HFFc6 (cell line): ENCODE results near the gene FN3K. TPM values are rescaled to one million over a fixed set of nuclear protein-coding genes. Genes with fewer than 3 reads are reported as not detected.

Experiments used
- DNase-seq: peaks from one replicate; pipeline ENCODE4 v3.0.0-alpha.2; 2018
- H3K27ac Mint-ChIP-seq: 2 replicates; pipeline ENCODE4 v1.8.0; 2020; ENCODE audit warnings: mild to moderate bottlenecking, mixed read lengths
- H3K27me3 Mint-ChIP-seq: 2 replicates; pipeline ENCODE4 v1.8.0; 2021; ENCODE audit warnings: mild to moderate bottlenecking, moderate library complexity, mixed read lengths; ENCODE audit not compliant: insufficient read depth
- H3K36me3 Mint-ChIP-seq: 2 replicates; pipeline ENCODE4 v1.8.0; 2021; ENCODE audit warnings: low read depth, mixed read lengths
- H3K4me1 Mint-ChIP-seq: 2 replicates; pipeline ENCODE4 v1.8.0; 2020; ENCODE audit warnings: low read depth, mixed read lengths
- H3K4me3 Mint-ChIP-seq: 2 replicates; pipeline ENCODE4 v1.8.0; 2020; ENCODE audit warnings: mild to moderate bottlenecking, moderate library complexity, mixed read lengths
- H3K9me3 Mint-ChIP-seq: 2 replicates; pipeline ENCODE4 v1.8.0; 2020; ENCODE audit warnings: mild to moderate bottlenecking, mixed read lengths
- CTCF ChIP-seq: fragments of 200-600 bp; sonication (generic); IDR thresholded peaks from 2 replicates; pipeline ENCODE4 v1.5.0; 2021; ENCODE audit warnings: antibody characterized with exemption, mild to moderate bottlenecking
- total RNA-seq, 6 experiments: library from RNA; stranded (reverse); fragmentation: NEBNext Ultra II Directional; extraction: Animal tissue kit (Norgen Biotek cat#: 25700); gene quantifications; 2 replicates in 1 of 6; 3 replicates in 5 of 6; pipeline ENCODE4 v1.2.3, GENCODE V29; 2021

Gene FN3K
- total RNA-seq, 6 experiments from 2014 or later: 0.96 to 2.9 (median 1.6) TPM

GRCh38 chr17:82690786-82691489, 44.5 kb upstream of the FN3K start:
- peaks cover 9% of the 10 kb centered on the region for H3K4me1 Mint-ChIP-seq
- DNase-seq: no peak
- H3K27ac Mint-ChIP-seq: no peak overlapping the region
- H3K9me3 Mint-ChIP-seq: peaks cover 24% of the 10 kb centered on the region
- H3K27me3 Mint-ChIP-seq: peaks cover 1% of the 10 kb centered on the region
- H3K4me3 Mint-ChIP-seq: no peak overlapping the region
- peaks cover 15% of the 10 kb centered on the region for H3K36me3 Mint-ChIP-seq
- TF ChIP-seq CTCF: no peak

- H3K27ac Mint-ChIP-seq: no peak overlapping the region
- H3K4me1 Mint-ChIP-seq: peaks cover 9% of the 10 kb centered on the region
- DNase-seq: no peak
- TF ChIP-seq CTCF: no peak
- no peak overlapping the region for H3K4me3 Mint-ChIP-seq
- H3K9me3 Mint-ChIP-seq: peaks cover 29% of the 10 kb centered on the region
- peaks cover 20% of the 10 kb centered on the region for H3K36me3 Mint-ChIP-seq
- peaks cover 1% of the 10 kb centered on the region for H3K27me3 Mint-ChIP-seq
Measured at GRCh38 chr17:82691714-82692113, 43.7 kb upstream of the FN3K start.

- Mint-ChIP-seq H3K27me3 (peaks cover 1% of the 10 kb centered on the region), H3K4me1 (peaks cover 3% of the 10 kb centered on the region)
- DNase-seq: no peak
Measured at GRCh38 chr17:82692268-82692667, 43.1 kb upstream of the FN3K start.

GRCh38 chr17:82693168-82693867, 42.1 kb upstream of the FN3K start:
- peaks cover 1% of the 10 kb centered on the region for H3K27me3 Mint-ChIP-seq
- H3K4me1 Mint-ChIP-seq: no peaks in the 10 kb centered on the region
- H3K9me3 Mint-ChIP-seq: peaks cover 29% of the 10 kb centered on the region
- DNase-seq: no peak
- H3K36me3 Mint-ChIP-seq: peaks cover 20% of the 10 kb centered on the region
- H3K27ac Mint-ChIP-seq: no peak overlapping the region
- no peak overlapping the region for H3K4me3 Mint-ChIP-seq
- TF ChIP-seq CTCF: no peak

More at GRCh38 chr17:82692268-82692667, 43.1 kb upstream of the FN3K start:
- H3K4me3 Mint-ChIP-seq: no peak overlapping the region
- H3K36me3 Mint-ChIP-seq: peaks cover 20% of the 10 kb centered on the region
- H3K9me3 Mint-ChIP-seq: peaks cover 29% of the 10 kb centered on the region
- no peak overlapping the region for H3K27ac Mint-ChIP-seq
- no peak for TF ChIP-seq CTCF

- Mint-ChIP-seq H3K36me3 (peaks cover 20% of the 10 kb centered on the region), H3K27me3 (no peaks in the 10 kb centered on the region; the same call in none of the 2 replicates), H3K4me1 (peaks cover 5% of the 10 kb centered on the region; the same call in 1 of the 2 replicates), H3K9me3 (peaks cover 29% of the 10 kb centered on the region), H3K4me3 (no peak overlapping the region), H3K27ac (no peak overlapping the region)
- no peak for TF ChIP-seq CTCF
- DNase-seq: no peak
Measured at GRCh38 chr17:82694647-82695046, 40.8 kb upstream of the FN3K start.
